ENCODE data around the gene ONECUT2. TPM values are rescaled to one million over a fixed set of nuclear protein-coding genes. Genes with fewer than 3 reads are reported as not detected.

Gene ONECUT2
- polyA plus RNA-seq, 1 donor = 0.79 TPM

DNA sequence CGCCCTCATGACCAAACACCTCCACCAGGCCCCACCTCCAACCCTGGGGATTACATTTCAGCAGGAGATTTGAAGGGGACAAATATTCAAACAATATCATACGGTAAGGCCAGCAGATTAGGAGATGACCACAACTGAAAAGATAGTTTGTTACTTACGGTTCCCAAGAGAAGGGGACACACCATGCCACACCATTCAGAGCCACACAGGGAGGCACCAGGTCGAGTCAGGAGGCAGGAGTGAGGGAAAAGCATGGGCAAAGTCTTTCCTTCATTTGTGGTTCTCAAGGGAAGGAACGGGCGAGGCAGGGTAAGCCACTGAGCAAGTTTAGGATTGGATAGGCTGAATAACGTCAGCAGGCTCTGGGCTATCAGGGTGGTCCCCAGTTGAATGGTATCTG is 94.0 kb downstream of the ONECUT2 start:
- DNase-seq = no peak

- no peak for DNase-seq
Measured at GRCh38 chr18:57533006-57533867, 98.1 kb downstream of the ONECUT2 start.

DNA sequence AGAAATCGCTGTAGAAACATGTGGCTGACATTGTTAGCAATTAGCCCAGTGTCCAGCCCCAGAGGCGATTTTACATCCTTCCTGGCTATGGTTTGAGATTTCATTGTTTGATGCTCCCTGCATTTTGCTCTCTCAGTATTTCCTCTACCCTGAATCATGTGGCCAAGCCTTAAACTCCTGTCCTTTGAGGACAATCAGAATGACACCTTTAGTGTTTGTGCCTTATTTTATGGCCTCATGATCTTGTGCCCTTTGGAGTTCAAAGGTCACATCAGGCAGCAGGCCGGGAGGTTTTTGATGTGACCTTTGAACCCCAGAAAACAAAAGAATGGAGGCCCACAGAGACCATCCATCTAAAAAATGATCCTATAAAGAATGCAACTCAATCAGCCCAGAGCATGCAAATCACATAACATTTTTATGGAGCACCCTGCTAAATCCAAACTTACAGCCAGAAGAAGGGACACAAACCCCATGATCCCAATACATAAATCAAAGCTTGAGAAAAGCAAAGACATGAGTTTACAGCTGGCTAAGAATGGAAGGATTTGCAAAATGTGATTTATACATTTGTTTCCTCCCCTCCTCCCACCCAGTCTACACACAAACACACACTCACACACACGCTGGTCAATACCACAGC is 98.8 kb downstream of the ONECUT2 start:
- DNase-seq = no peak

GRCh38 chr18:57534511-57534909 is 99.3 kb downstream of the ONECUT2 start:
- no peak for DNase-seq

GRCh38 chr18:57538614-57539013 is 103.4 kb downstream of the ONECUT2 start:
- no peak for DNase-seq

DNA sequence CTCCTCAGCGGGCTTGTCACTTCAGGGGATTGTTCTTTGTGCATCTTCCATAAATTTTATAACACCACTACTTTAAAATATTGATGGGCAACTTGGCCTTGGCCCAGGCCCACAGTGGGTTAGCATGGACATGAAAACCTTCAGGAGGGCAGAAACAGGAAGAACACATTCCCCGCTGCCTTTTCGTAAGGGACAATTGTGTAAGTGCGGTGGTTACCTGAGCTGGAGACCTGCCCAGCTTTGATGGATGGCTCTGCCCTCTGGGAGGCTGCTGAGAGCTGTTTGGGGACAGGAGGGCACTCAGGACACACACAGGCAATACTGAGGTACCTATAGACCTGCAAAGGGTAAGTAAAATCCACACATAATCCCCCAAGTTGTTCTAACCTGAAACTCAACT is 104.5 kb downstream of the ONECUT2 start:
- no peak for DNase-seq

Other genes starting within 250 kb of the ONECUT2 start
- gene ST8SIA3, start 82.8 kb upstream of the ONECUT2 start, polyA plus RNA-seq (ENCODE audit: insufficient read length) = 0.06 TPM
- 20.3 TPM for gene FECH, start 151.3 kb downstream of the ONECUT2 start, polyA plus RNA-seq (ENCODE audit: insufficient read length)
- gene NARS1, start 186.5 kb downstream of the ONECUT2 start, polyA plus RNA-seq (ENCODE audit: insufficient read length) = 89.5 TPM